GM20431 (cell line): ENCODE measurements around the gene GABRB1.

Source experiments
- in situ Hi-C: fragments of 300-500 bp; cut with MseI, MboI; formaldehyde crosslinking; loops from one replicate; pipeline ENCODE4 v1.15.0; 2020; ENCODE audit warnings: low sequenced_read_pairs; ENCODE audit not compliant: unreplicated experiment

GABRB1 gene

DNA sequence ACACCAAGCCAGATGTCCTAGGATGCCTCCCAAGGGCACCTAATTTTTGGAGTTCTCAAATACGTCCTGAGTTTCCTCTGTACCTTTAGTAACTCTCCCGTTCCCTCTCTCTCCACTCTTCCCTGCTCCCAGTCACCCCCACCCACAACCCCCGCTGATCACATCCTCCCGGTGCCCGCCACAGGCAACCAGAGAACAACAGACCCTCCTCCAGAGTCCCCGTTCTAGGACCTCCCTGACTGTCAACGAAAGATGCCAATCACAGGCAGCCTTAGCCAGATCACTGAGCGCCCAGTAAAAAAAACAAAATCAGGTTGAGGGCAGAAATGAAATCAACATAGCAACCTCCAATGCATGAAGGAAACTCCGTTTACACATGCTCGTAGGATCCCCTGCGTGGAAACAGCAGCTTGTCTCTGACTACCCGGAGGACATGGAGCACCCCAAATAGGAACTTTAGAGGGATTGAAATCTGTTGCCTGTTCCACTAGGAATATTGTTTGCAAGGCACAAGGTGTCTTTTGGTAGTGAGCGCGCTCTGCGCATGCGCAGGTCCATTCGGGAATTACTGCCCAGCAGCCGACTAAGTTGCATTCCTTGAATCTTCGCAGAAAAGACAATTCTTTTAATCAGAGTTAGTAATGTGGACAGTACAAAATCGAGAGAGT, at the start of gene GABRB1:
TSS of gene GABRB1 (plus strand) at position 557 of the 668 bp plus-strand sequence.
- in situ Hi-C loops, result loop anchor here (25.0 kb wide), 1 partner anchor 94 kb away; no protein-coding TSS in a partner anchor

DNA sequence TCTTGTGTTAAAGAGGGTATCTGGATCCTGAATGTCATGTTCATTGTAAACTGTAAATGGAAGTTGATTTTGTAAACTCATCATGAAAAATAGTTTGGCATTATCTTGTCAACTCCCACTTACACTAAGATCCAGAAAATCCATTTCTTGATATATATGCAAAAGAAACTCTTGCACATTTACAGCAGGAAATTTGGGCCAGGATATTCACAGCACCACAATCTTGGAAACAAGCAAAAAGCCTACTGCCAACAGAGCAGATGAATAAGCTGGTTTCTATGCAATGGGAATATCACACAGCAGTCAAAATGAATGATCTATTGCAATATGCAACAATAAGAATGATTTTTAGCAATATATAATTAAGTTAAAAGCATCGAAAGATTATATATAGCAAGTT, 46.6 kb upstream of the GABRB1 start:
- in situ Hi-C loops, result no loop called here

DNA sequence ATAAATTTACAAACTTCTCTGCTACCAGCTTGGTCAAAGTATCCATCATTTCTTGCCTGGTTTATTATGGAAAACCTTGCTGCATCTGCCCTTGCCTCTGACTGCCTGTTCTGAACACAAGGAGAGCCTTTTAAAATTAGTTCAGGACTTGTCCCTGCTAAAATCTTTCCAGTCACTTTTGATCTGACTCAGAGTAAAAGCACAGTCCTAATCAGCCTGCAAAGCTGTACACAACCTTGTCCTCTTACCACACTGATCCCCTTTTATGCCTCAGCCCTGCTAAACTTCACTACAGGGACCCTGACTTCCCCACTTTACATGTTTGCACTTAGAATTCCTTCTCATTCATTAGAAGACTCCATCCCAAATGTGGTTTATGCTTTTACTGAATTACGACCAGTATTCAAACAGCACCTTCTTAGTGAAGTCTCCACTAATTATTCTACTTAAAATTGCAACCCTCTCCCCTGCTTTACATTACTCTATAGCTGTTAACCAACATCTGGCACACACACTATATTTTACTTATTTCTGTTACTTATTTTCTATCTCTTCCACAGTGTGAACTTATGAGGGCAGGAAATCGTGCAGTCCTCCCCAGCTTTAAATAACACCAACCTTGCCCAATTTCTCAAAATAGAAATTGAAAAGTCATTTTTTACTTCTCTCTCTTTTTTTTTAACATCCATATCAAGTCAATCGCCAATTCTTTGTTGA, 44.3 kb upstream of the GABRB1 start:
- in situ Hi-C loops, result no loop called here

DNA sequence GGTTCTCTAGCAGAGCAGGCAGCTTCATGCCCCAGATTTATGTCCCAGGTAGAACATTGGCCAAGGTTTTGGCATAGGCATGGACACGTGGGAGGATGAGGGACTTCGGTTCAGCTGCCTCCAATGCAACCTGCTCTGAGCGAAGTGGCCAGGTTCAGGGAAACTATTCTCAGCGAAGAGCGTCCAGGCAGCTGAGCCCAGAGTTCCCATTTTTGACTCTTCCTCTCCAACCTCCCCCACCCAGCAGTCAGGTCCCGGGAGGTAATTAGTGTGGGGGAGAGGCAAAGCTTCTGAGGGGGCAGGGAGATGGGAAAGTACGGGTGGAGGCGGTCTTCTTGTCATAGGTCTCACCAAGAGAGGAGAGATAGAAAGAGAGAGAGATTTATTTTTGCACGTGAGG, 39.0 kb upstream of the GABRB1 start:
- in situ Hi-C loops, result no loop called here

DNA sequence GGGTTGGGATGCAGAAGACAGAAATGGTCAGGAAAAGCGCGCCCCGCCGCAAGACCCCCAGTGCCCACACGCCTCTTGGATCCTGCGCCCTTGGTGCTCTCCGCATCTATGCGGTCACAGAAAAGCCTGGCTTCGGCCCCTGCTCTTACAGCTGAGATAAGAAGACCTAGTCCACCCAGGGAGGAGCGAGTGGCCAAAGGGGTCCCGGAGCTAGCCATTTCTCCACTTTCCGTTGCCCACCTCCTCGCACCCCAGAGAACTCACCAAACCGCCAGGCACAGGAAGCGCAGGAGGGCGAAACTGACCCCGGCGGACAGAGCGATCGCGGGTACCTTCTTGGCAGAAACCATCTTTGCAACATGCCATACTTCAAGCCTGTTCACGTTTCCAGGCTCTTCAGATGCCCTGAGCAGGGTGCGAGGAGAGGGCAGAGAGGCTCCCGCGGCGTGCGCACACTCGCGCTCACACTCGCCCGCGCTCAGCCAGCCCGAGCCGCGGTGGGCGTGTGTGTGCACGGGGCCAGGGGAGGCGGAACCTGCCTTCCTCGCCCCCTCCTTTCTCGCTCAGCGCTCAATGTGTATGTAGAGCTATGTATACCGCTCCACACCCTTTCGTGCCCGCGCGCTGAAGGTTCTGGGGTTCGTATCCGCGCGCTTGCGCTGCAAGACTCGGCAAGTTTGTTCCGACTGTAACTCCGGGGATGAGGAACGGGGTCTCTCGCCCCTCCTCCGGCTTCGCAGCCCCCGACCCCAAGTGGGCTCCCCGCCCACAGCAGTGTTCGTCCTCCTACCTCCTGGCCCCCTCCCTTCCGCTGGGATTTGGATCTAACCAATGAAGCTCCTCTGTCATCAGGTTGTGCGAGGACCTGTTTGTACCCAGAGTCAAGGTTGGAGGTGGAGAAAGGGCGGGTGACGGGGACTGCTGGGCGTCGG, 38.0 kb upstream of the GABRB1 start, which contains the start of gene GABRA4:
TSS of gene GABRA4 (minus strand) at position 507 of the 932 bp plus-strand sequence. CDS start at position 350, 157 bp downstream.
- in situ Hi-C loops, result no loop called here

DNA sequence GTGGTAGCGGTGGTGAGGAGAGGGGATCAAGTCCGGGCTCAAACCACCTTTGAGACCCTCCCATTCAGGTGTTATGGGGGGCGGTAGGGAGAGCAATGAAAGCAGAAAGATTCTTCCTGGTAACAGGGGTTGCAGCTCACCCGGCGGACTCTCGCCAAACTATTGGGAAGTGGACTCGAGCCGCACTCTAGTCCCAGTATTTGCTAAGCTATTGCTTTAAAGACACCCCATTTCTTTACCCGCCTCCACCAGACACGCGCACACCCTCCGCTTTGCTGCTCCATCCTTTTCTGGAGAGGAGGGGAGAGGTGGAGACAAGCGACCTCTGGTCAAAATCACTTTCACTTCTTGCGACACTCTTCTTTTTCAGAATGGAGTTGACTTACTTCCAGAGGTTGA, 37.4 kb upstream of the GABRB1 start:
- in situ Hi-C loops, result no loop called here

DNA sequence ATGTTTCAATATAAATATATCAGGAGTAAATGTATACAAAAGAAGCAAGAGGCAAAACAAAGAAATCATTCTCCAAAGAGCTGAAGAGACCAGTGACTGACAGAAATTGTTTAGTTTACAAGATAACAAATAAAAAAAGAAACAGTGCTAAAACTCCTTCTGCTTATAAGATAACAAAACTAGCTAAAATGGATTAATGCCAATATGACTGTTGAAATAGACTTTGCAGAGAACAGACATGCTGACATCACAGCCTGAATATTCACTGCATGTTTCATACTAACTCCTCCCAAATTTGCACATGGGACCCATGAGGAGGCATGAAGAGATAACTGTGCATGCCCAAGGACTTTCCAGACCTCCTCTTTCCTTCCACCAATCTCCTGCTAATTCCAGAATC, 31.8 kb upstream of the GABRB1 start:
- in situ Hi-C loops, result no loop called here

DNA sequence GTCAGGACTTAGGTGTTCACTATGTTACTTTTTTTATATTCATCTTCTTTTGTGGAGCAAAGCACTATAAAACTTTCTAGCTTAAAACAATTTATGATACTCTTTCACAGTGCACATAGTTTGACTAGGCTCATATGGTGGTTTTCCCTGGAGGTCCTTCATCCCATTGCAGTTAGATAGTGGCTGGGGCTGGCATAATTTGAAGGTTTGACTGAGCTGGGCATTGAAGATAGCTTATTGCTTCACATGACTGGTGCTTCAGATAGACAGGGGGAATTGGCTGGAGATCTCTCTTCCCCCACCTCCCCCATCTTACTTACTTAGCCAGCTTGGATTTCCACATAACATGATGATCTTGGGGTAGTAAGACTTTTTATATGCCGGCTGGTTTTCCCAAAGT, 31.0 kb upstream of the GABRB1 start:
- in situ Hi-C loops, result no loop called here

DNA sequence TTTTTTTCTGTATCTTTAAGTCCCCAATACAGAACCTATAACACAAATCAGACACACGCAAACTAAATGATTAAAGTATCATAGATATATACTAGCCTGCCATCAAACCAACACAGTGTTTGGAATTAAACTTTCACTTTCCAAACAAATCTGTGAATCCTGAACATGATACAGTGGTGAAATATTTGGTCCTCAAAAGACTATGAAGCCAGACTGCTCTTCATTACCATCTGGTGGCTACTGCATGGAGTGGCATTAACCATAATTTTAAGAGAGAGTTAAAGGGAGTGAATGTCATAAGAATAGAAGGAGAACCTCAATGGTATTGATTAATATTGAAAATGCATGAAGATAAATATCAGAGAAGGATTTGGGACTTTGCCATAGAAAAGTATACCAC, 28.8 kb upstream of the GABRB1 start:
- in situ Hi-C loops, result no loop called here

DNA sequence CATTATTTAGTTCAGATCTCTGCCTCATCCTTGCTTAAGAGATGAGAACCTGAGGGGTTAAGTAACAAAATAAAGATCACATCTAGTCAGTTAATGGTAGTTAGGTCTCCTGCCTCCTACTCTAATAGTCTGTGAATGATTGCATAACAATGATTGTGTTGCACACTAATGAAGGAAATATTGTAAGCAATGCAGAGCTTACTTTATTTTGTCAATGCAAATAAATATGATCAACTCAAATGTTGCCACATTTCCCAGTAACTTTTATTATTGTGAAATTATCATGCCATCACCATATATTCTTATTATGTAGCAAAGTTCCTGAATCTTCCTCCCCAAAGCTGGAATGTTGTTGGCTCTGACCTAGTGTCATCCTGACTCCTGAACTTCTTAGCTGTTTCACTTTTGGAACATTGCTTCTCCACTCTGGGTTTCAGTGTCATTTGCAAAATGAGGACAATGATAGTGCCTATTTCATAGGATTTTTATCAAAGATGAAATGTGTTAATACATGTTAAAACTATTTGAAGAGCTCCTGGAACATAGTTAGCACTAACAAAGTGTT, 20.9 kb upstream of the GABRB1 start:
- in situ Hi-C loops, result no loop called here

DNA sequence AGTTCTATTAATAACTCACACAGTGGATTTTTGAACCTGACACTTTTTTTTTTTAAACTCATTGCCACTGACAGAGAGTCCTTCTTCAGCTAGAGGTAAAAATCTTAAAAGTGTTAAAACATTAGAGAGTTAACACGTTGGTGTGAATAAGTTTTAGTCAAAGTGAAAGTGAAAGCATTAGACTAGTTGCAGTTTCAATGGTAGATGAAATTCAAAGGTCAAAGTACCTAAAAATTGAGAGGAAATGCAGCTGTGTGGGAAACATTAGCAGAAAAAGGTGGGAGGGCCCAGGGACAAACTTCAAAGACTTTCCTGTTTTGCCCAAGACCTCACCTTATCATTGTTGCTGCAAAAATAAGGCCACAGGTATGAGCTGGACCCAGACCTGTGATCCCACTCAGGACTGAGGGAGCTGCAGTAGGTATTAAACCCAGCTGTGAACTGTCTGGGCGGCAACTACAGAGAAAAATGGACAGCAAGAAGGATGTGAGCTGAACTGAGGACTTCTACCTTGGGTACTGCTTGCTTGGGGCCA, 20.4 kb upstream of the GABRB1 start:
- in situ Hi-C loops, result no loop called here

DNA sequence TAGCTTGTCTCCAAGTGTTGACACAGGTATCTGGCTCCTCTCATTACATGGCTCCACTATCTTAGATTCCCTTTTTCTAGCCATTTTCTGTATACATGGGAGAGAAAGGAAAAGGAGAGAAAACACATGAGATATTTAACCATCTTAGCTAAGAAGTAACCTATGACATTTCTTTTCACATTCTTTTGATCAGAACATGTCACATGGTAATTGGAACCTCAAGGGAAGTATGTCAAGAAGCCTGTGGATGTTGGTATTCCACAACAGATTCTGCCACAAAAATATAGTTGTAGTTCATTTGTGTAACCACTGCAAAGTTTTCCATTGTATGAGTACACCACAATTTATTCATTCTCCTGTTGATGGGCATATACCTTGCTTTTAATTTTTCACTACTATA, 18.7 kb upstream of the GABRB1 start:
- in situ Hi-C loops, result no loop called here

DNA sequence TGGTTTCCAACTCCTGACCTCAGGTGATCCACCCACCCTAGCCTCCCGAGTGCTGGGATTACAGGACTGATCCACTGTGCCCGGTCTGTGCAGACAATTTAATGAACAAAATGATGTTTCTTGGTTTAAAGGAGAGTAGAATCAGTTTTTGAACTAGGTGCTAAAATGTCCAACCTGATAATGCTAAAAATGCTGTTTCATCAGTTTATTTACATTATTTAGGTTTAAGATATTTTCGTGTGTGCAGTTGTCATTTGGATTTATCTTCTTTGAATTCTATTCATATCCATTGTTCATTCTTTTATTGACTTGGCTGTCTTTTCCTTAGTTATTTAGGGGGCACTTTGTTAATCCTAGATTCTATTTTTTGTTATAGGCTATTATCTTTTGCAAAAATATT, 18.0 kb upstream of the GABRB1 start:
- in situ Hi-C loops, result no loop called here

DNA sequence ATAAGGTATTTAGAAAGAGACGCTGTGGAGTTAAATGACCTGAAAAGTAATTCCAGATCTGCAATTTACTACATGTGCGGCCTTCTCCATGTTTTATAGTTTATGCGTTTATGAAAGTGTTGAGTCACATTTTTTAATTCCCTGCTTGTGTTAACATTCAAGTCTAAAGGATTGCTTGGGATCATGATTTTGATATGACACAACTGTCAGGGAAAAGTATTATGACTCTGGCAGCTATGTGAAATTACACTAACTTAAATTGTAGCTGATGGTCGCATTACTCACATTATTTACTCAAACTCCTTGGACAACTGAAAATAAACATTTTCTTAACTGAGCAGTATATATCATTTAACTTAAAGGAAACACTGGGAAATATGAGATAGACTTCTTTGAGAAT, 14.3 kb upstream of the GABRB1 start:
- in situ Hi-C loops, result no loop called here

DNA sequence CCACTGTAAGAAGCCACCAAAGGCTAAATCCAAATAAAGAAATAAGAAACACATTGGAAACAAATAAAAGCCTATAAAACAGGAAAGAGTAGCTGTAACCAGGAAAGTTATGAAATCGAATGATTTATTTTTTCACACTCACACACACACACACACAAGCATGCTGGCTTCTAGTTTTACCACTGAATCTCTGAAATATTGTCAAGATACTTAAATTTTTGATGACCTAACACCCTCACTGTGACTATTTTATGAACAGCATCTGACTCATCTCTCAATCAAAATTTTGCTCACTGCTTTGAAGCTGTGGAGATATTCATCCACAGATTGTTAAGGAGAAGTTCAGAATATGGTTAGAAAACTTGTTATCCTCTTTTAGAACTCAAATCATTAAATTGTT, 13.9 kb upstream of the GABRB1 start:
- in situ Hi-C loops, result no loop called here

DNA sequence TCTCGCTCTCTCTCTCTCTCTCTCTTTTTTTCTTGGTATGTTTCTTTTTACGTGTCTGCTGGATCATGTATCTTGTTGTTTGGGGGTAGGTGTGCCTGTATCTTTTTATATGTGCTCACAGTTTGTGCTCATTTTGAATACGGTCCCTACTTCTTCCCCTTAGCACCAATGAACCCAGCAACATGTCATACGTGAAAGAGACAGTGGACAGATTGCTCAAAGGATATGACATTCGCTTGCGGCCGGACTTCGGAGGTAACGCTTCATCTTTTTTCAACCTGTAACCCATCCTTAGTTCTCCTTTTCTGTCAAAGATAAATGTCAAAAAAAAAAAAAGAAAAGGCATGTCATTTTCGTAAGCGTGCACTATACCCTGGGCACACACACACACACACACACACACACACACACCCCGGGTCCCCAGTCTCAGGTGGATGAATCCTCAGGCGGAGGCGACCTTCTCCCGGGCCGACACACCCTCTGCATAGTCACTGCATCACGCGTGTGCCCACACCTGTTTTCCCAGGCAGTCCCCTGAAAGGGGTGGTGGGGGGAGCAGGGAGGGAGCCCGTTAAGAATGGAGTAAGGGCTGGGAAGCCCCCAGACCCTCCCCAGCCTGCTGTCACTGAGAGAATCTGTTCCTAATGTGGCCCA, 511 bp downstream of the GABRB1 start:
- in situ Hi-C loops, result loop anchor here (25.0 kb wide), 1 partner anchor 95 kb away; no protein-coding TSS in a partner anchor

DNA sequence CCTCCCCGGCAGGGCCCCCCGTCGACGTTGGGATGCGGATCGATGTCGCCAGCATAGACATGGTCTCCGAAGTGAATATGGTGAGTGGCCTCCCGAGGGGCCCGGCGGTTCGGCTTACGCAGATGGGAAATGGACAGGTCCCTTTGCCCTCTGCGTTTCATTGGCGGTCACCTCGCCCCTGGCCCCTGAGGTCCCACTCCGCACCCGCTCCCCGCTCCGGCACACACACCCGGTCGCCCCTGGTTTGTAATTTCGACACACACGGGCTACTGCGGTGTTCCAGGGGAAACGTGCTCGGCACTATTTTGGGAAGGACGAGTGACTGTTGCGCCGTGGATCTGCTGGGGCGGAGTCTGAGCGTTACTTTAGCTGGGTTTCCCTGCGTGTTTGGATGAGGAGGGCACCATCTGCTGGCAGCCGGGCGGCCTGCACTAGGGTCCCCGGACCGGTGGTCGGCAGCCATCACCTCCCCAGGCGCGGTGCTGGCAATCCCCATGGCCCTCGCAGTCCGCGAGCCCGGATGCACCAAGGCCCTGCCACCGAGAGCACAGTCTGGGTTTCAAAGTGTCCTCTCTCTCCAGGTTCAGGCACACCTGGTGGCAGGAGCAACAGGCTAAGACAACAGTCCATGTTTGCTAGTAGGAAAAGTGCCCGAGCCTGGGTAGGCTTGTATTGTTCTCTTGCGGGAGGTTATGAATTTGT, 1.2 kb downstream of the GABRB1 start:
- in situ Hi-C loops, result loop anchor here (25.0 kb wide), 1 partner anchor 95 kb away; no protein-coding TSS in a partner anchor

DNA sequence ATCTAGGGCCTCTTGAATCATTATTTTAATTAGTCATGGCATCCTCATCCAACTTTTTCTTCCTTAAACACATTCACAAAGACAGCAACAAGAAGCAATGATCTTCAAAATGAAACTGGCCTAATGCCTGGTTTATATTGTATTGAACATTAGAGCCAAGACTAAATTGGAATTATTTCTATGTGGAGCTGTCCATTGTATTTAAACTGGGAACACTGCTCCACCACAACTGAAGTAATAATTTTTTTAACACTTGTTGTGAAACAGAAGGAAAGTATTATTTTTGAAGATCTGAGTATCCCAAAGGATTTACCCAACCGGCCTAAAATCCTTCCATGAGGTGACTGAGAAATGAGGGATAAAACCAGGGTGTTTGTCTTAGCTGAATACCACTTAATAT, 6.9 kb downstream of the GABRB1 start:
- in situ Hi-C loops, result loop anchor here (25.0 kb wide), 1 partner anchor 101 kb away; no protein-coding TSS in a partner anchor

DNA sequence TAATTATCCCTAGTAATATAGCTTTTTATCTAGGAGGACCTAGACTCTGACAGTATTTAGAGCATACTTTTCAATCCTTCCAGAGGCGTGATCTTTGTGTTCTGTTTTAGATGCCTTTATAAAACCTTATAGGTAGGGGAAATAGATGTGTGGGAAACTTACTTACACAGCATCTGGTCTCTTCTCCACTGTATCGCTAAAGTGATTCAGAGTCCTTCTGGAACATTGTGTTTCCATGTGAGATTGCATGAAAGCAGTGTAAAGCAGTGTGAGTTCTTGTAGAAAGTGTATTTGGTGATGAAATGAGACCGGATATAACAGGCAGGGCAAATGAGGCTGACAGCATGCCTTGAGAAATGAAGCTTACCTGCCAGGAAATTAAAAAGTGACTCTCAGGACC, 9.5 kb downstream of the GABRB1 start:
- in situ Hi-C loops, result loop anchor here (25.0 kb wide), 1 partner anchor 104 kb away; no protein-coding TSS in a partner anchor
